Left ventricle myocardium inferior (tissue), 1 donor: ENCODE data around the gene FLT3LG. TPM values are rescaled to one million over a fixed set of nuclear protein-coding genes. Genes with fewer than 3 reads are reported as not detected.
A peak's percentile ranks its signal among the peaks of the same experiment; 100 is the strongest.

Source experiments
- DNase-seq: peaks from one replicate; pipeline ENCODE4 v3.0.0-alpha.2; 2020
- H3K27ac ChIP-seq: fragments of 200-600 bp; replicated peaks from 2 replicates; pipeline ENCODE4 v1.8.0; 2021
- H3K27me3 ChIP-seq: fragments of 200-600 bp; 2 replicates; pipeline ENCODE4 v1.8.0; 2021; ENCODE audit warnings: low read depth
- H3K36me3 ChIP-seq: fragments of 200-600 bp; 2 replicates; pipeline ENCODE4 v1.8.0; 2021
- H3K4me1 ChIP-seq: fragments of 200-600 bp; 2 replicates; pipeline ENCODE4 v1.8.0; 2021
- H3K4me3 ChIP-seq: fragments of 200-600 bp; 2 replicates; pipeline ENCODE4 v1.8.0; 2021; ENCODE audit warnings: mild to moderate bottlenecking, moderate library complexity
- H3K9me3 ChIP-seq: fragments of 200-600 bp; replicated peaks from 2 replicates; pipeline ENCODE4 v1.8.0; 2021
- intact Hi-C: fragments of 100-400 bp; cut with micrococcal nuclease; formaldehyde crosslinking; loops from one replicate; pipeline ENCODE4 v1.11.0; 2022
- total RNA-seq: library from RNA; stranded (reverse); fragmentation: NEBNext Ultra II Directional; extraction: Animal tissue kit (Norgen Biotek cat#: 25700); gene quantifications from one replicate; pipeline ENCODE4 v1.2.1, GENCODE V29; 2021
- TF ChIP-seq, protein P1 (sequence below): fragments of 200-600 bp; IDR thresholded peaks from 2 replicates; pipeline ENCODE4 v1.8.0; 2021; ENCODE audit warnings: antibody characterized with exemption, mild to moderate bottlenecking, borderline replicate concordance
- donor health status: DM: no; HTN: yes; CAD: no; lungs with severe emphysema.

The FLT3LG gene
- total RNA-seq, 1 donor from 2014 or later = 3.1 TPM

DNA sequence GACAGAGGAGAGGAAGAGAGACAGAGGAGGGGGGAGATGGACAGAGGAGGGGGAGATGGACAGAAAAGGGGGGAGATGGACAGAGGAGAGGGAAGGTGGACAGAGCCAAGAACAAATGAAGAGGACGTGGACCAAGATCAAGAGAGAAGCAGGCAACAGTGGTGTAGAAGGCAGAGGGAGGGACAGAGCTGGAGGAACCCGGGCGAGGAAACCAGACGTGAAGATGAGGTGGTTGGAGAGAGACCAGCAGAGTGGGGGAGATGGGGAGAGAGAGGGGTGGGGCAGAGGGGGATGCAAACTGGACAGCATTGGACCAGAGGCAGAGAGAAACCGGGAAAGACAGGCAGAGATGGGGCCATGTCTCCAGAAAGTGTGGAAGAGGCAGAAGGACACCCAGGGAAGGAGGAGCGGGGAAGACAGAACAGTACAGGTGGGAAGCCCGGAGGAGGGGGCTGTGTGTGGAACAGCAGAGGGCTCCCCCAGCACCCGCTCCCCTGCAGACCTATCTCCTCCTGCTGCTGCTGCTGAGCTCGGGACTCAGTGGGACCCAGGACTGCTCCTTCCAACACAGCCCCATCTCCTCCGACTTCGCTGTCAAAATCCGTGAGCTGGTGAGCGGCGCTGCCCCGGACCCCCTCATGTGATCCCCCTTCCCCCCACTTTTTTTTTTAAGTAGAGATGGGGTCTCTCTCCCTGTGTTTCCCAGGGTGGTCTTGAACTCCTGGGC, 1.3 kb downstream of the FLT3LG start:
- DNase-seq = no peak
- Histone ChIP-seq H3K4me1 (peaks cover 27% of the 10 kb centered on the region), H3K9me3 (no peaks in the 10 kb centered on the region), H3K27ac (peak overlapping the region; percentile 91), H3K4me3 (peak overlapping the region; percentile 76), H3K27me3 (no peaks in the 10 kb centered on the region), H3K36me3 (no peaks in the 10 kb centered on the region)
- TF ChIP-seq, protein P1, sequence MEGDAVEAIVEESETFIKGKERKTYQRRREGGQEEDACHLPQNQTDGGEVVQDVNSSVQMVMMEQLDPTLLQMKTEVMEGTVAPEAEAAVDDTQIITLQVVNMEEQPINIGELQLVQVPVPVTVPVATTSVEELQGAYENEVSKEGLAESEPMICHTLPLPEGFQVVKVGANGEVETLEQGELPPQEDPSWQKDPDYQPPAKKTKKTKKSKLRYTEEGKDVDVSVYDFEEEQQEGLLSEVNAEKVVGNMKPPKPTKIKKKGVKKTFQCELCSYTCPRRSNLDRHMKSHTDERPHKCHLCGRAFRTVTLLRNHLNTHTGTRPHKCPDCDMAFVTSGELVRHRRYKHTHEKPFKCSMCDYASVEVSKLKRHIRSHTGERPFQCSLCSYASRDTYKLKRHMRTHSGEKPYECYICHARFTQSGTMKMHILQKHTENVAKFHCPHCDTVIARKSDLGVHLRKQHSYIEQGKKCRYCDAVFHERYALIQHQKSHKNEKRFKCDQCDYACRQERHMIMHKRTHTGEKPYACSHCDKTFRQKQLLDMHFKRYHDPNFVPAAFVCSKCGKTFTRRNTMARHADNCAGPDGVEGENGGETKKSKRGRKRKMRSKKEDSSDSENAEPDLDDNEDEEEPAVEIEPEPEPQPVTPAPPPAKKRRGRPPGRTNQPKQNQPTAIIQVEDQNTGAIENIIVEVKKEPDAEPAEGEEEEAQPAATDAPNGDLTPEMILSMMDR = no peak
- intact Hi-C loops = no loop called here

DNA sequence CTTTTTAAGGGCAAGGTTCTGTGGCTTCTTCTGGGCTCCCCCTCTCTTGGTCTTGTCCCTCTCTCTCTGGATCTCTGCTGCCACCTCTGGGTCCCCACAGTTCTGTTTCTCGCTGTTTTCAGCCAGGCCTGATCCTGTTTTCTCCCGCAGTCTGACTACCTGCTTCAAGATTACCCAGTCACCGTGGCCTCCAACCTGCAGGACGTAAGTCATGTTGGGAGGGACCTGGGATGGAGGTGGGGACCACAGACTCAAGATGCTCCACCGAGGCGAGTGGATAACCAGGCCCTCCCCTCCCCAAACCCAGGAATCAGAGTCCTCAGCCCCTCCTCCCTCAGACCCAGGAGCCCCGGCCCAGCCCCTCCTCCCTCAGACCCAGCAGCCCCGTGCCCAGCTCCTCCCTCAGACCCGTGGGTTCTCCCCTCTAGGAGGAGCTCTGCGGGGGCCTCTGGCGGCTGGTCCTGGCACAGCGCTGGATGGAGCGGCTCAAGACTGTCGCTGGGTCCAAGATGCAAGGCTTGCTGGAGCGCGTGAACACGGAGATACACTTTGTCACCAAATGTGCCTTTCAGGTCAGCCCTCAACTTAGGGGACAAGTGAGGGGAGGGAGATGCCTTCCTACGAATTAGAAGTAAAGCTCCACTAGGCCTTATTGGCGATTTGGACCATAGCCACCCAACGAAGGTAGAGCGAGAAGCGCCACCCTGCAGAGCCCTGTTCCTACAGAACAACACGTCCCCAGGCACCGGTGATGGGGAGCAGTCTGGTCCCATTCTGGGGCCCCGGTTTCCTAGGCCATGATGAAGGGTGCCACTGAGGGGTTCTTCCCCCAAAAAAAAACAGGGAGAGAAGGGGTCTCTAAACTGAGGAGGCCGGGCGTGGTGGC, 2.2 kb downstream of the FLT3LG start:
- intact Hi-C loops = no loop called here
- Histone ChIP-seq H3K9me3 (no peaks in the 10 kb centered on the region), H3K36me3 (no peaks in the 10 kb centered on the region), H3K27me3 (no peaks in the 10 kb centered on the region), H3K27ac (peak overlapping the region; percentile 91), H3K4me1 (peaks cover 27% of the 10 kb centered on the region), H3K4me3 (no peak overlapping the region)
- TF ChIP-seq, protein P1 = peak; percentile 55
- no peak for DNase-seq

DNA sequence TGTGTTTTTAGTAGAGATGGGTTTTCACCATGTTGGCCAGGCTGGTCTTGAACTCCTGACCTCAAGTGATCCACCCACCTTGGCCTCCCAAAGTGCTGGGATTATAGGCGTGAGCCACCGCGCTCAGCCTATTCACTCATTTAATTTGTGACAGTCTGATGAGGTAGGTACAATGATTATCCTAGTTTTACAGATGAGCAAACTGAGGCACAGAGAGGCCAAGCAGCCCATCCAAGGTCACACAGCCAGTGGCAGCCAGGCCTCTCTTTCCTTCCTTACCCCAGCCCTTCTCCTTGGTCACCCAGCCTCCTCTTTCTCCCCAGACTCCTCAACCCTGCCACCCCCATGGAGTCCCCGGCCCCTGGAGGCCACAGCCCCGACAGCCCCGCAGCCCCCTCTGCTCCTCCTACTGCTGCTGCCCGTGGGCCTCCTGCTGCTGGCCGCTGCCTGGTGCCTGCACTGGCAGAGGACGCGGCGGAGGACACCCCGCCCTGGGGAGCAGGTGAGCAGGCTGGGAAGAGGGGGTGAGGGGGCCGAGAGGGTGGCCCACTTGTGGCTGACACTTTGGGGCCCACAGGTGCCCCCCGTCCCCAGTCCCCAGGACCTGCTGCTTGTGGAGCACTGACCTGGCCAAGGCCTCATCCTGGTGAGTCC, 6.1 kb downstream of the FLT3LG start:
- TF ChIP-seq, protein P1 = no peak
- Histone ChIP-seq H3K27ac (no peak overlapping the region), H3K4me3 (no peak overlapping the region), H3K4me1 (peaks cover 7% of the 10 kb centered on the region), H3K27me3 (no peaks in the 10 kb centered on the region), H3K9me3 (no peaks in the 10 kb centered on the region), H3K36me3 (peaks cover 14% of the 10 kb centered on the region)
- intact Hi-C loops = no loop called here
- DNase-seq = no peak

DNA sequence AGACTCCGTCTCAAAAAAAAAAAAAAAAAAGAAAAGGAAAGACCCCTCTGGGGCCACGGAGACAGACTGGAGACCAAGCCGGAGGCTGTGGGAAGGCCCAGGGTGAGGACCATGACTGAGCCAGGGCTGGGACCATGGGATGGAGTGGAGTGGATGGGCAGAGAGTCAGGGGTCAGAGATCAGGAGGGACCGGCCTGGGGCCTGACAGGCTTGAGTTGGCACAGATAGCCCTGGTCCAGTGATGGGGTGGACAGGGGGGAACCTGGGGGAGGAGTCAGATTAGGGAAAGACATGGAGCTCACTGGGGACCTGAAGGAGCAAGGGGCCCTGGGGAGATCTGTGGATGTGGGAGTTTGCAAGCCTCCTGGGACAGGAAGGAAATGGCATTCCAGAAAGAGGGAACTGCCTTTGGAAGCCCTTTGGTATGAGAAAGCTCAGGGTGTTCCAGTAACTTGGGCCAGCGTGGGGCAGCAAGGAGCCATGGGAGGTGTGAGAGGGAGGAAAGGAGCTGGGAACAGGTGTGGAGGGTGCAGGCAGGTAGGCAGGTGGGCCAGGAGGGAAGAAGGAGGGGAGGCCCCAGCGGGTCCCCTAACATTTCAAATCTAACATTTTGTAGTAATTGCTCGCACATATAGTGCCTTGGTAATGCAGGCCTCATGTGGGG, 7.1 kb downstream of the FLT3LG start:
- Histone ChIP-seq H3K9me3 (no peaks in the 10 kb centered on the region), H3K27ac (no peak overlapping the region)

More for the DNA sequence above, 7.1 kb downstream of the FLT3LG start:
- Histone ChIP-seq H3K36me3 (peaks cover 14% of the 10 kb centered on the region), H3K4me1 (peaks cover 7% of the 10 kb centered on the region), H3K4me3 (no peak overlapping the region), H3K27me3 (no peaks in the 10 kb centered on the region)
- intact Hi-C loops = no loop called here
- DNase-seq = no peak
- TF ChIP-seq, protein P1 = no peak
